GM19372 (cell line): ENCODE data around the gene RSPRY1.
"Not testable (repeated sequence)": the region's sequence is repeated elsewhere in the genome, so short reads cannot be mapped to it uniquely, and the experiment has no call there.

ENCODE experiments used
- ATAC-seq: cut with Tn5 transposase; IDR thresholded peaks from one replicate; pipeline ENCODE4 v1.9.1; 2021; ENCODE audit warnings: mild to moderate bottlenecking, low read depth, moderate library complexity; ENCODE audit not compliant: unreplicated experiment

RSPRY1 gene

GRCh38 chr16:57185446-57185944, 634 bp upstream of the RSPRY1 start:
- peak; percentile 29 for ATAC-seq

- ATAC-seq = no peak
Measured at GRCh38 chr16:57186872-57187854, 1.0 kb downstream of the RSPRY1 start.

- ATAC-seq = not testable (repeated sequence)
Measured at GRCh38 chr16:57187902-57188710, 2.0 kb downstream of the RSPRY1 start.

DNA sequence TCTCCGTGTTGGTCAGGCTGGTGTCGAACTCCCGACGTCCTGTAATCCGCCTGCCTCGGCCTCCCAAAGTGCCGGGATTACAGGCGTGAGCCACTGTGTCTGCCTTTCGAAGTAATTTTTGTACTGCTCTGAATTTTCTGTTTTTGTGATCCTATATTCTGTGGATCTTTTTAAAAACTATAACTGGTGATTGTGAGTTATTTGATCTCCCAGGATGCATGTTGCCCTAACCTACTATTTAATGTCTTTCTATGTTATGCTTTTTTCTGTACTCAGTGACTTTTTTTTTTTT, 2.5 kb downstream of the RSPRY1 start:
- ATAC-seq = no peak

GRCh38 chr16:57189527-57189926, 3.4 kb downstream of the RSPRY1 start:
- not testable (repeated sequence) for ATAC-seq

DNA sequence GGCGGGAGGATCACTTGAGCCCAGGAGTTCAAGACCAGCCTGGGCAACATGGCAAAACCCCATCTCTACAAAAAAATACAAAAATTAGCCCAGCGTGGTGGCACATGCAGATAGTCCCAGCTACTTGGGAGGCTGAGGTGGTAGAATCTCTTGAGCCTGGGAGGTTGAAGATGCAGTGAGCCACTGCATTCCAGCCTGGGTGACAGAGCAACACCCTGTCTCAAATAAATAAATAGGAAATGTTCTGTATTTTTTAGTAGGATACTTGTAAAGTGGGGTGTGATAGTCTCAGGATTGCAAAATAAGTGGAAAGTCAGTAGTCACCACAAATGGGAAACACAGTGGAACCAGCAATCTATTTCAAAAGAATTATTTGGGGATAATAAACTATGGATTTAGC, 4.0 kb downstream of the RSPRY1 start:
- ATAC-seq = no peak

GRCh38 chr16:57191056-57191571, 5.0 kb downstream of the RSPRY1 start:
- ATAC-seq = no peak

DNA sequence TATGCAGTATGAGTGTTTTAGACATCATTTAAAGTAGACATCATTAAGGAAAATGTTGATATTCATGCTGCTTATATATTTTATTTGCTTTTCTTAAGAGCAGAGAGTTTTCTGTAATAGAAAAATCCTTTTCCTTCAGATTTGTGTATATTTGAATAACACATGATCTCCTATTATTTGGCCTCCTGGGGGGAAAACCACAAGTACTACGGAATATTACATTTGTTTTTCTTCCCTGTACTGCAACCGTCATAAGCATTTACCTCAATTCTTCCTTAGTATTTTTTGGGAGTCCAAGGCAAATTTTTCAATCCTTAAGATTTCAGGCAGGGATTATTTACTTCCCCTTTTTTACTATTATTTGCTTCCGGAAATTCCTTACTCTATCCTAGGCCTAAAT, 6.0 kb downstream of the RSPRY1 start:
- ATAC-seq = no peak

- no peak for ATAC-seq
Measured at GRCh38 chr16:57192720-57193486, 6.8 kb downstream of the RSPRY1 start.

DNA sequence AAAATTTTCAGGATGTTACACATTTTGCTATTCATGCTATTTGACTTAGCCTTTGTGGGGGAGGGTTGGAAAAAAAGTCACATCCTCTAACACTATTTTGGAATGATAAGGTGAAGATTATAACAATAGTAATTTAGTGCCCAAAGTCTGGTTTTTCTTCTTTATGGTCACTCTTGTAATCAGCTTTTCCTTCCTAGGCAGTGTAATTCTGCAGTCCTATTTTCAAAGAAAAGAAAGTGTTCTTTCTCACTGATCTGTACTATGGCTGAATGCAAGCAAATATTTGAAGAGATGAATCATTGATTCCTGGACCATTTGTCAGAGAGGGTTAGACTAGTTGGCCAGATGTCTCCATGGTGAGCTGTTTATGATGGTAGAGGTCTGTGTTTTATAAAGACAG, 8.4 kb downstream of the RSPRY1 start:
- no peak for ATAC-seq

GRCh38 chr16:57196286-57196685, 10.2 kb downstream of the RSPRY1 start:
- no peak for ATAC-seq

GRCh38 chr16:57196753-57197152, 10.6 kb downstream of the RSPRY1 start:
- no peak for ATAC-seq

- not testable (repeated sequence) for ATAC-seq
Measured at GRCh38 chr16:57200321-57200720, 14.2 kb downstream of the RSPRY1 start.

GRCh38 chr16:57200926-57201325, 14.8 kb downstream of the RSPRY1 start:
- not testable (repeated sequence) for ATAC-seq

GRCh38 chr16:57202095-57202886, 16.2 kb downstream of the RSPRY1 start:
- no peak for ATAC-seq

DNA sequence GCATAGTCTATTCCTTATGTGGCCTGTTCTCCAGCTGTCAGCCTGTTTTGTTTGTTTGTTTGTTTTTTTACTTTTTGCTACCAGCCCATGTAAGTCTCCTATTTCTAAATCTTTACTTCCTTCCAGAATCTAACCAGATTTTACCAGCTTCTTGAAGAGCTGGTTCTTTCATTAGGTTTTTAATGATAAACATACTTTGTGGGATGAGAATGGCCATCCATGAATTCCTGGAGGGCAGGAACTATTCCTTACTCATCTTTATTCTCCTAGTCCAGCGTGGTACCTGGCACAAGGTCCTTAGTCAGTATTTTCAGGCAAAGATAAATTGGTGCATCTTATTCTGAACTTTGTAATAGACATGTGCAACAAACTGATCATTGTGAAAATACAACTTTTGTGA, 17.3 kb downstream of the RSPRY1 start:
- ATAC-seq = no peak

DNA sequence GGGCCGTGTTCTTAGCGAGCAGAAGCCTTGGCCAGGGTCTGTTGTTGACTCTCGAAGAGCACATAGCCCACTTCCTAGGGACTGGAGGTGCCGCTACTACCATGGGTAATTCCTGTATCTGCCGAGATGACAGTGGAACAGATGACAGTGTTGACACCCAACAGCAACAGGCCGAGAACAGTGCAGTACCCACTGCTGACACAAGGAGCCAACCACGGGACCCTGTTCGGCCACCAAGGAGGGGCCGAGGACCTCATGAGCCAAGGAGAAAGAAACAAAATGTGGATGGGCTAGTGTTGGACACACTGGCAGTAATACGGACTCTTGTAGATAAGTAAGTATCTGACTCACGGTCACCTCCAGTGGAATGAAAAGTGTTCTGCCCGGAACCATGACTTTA, 18.5 kb downstream of the RSPRY1 start:
- ATAC-seq = no peak

DNA sequence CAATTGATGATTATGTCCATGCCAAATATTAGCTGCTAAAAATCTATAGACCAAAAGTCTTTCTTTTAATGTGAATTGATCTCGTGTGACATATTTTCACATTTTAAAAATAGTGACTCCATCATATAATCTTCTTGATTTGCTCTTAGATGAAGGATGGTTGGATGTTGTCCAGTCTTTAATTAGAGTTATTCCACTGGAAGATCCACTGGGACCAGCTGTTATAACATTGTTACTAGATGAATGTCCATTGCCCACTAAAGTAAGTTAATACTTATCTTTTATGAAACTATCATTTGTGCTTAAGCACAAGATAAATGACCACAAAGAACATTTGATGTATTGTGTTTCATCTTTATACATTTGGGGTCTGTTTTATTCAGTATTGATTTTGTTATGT, 22.8 kb downstream of the RSPRY1 start:
- no peak for ATAC-seq

- ATAC-seq = no peak
Measured at GRCh38 chr16:57209780-57210179, 23.7 kb downstream of the RSPRY1 start.

DNA sequence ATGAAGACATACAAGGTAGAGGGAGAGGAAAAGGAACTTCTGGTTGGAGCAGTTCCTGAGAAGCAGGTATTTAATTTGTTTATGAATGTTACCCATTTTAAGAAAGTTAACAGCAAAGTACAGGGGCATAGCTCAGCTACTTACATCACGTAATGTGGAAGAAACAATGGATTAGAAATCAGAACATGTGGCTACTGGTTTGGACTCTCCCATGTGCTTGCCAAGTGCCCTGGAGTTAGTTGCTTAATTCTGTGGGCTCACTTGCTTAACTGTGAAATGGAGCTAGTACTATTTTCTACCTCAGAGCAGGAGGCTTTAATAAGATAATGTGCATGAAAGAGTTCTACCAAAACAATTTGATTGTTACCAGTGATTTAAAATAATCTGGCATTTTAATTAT, 27.3 kb downstream of the RSPRY1 start:
- no peak for ATAC-seq
